ENCODE data around the gene RTKN2. TPM values are rescaled to one million over a fixed set of nuclear protein-coding genes. Genes with fewer than 3 reads are reported as not detected.

The RTKN2 gene
- total and polyA plus RNA-seq, 4 donors: 0.05 to 0.93 (median 0.17) TPM; not detected in 1

DNA sequence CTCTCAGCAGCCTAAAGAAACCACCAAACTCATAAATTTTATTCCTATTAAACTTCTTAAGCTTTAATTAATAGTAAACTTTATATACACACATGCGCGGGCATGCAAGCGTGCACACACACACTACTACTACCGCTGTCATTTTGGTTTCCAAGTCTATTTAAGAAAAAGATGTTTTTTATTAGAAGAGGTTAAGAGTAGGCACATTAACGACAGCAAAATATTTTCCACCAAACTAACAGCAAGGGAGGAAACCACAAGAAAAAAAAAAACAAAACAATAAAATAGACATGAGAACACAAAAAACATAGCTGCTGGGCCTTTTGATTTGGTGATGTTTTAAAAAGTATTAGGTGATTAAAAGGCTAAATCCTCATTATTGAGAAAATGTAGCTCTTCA is 28.6 kb downstream of the RTKN2 start (continued):
- TF ChIP-seq, protein P1, sequence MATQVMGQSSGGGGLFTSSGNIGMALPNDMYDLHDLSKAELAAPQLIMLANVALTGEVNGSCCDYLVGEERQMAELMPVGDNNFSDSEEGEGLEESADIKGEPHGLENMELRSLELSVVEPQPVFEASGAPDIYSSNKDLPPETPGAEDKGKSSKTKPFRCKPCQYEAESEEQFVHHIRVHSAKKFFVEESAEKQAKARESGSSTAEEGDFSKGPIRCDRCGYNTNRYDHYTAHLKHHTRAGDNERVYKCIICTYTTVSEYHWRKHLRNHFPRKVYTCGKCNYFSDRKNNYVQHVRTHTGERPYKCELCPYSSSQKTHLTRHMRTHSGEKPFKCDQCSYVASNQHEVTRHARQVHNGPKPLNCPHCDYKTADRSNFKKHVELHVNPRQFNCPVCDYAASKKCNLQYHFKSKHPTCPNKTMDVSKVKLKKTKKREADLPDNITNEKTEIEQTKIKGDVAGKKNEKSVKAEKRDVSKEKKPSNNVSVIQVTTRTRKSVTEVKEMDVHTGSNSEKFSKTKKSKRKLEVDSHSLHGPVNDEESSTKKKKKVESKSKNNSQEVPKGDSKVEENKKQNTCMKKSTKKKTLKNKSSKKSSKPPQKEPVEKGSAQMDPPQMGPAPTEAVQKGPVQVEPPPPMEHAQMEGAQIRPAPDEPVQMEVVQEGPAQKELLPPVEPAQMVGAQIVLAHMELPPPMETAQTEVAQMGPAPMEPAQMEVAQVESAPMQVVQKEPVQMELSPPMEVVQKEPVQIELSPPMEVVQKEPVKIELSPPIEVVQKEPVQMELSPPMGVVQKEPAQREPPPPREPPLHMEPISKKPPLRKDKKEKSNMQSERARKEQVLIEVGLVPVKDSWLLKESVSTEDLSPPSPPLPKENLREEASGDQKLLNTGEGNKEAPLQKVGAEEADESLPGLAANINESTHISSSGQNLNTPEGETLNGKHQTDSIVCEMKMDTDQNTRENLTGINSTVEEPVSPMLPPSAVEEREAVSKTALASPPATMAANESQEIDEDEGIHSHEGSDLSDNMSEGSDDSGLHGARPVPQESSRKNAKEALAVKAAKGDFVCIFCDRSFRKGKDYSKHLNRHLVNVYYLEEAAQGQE (IDR thresholded peaks at IDR 0.05): no peak
- TF ChIP-seq EGR1 (IDR thresholded peaks at IDR 0.05; ENCODE audit: low read depth in 2 of 2) (no peak), JUND (IDR thresholded peaks at IDR 0.05) (no peak), RXRA (IDR thresholded peaks at IDR 0.05) (no peak), FOXA1 (IDR thresholded peaks at IDR 0.05) (no peak), SP1 (IDR thresholded peaks at IDR 0.05) (no peak), FOXA2 (IDR thresholded peaks at IDR 0.05) (no peak)
- TF ChIP-seq, protein P2, sequence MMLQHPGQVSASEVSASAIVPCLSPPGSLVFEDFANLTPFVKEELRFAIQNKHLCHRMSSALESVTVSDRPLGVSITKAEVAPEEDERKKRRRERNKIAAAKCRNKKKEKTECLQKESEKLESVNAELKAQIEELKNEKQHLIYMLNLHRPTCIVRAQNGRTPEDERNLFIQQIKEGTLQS (IDR thresholded peaks at IDR 0.05): no peak
- TF ChIP-seq, protein P3, sequence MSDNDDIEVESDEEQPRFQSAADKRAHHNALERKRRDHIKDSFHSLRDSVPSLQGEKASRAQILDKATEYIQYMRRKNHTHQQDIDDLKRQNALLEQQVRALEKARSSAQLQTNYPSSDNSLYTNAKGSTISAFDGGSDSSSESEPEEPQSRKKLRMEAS (IDR thresholded peaks at IDR 0.05): no peak

DNA sequence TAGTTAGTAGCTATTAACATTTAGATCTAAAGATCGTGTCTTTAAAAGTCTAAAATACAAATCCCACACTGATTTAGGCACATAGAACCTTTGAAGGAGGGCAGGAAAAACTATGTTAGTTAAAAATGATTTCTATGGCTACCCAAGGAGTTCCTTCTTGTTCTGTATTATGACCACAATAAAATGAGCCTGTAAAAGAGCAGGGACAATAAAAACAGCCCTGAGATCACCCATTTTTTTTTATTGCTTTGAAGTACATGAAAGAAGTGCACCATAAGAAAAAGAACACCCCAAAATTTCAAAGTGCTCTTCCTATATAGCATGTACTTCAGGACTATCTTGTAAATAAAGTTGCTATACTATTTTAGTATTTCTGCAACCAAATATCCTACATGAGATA is 29.8 kb downstream of the RTKN2 start:
- no peaks in the 10 kb centered on the region for H3K4me1 ChIP-seq (ENCODE audit: control insufficient read depth in 4 of 4, insufficient read depth in 4 of 4, low read length in 3 of 4)
- H3K9ac ChIP-seq (ENCODE audit: low read depth in 1 of 2, low read length in 2 of 2): no peak overlapping the region
- no peaks in the 10 kb centered on the region for H3K27me3 ChIP-seq (ENCODE audit: control insufficient read depth in 4 of 4, insufficient read depth in 4 of 4, low read length in 3 of 4)
- TF ChIP-seq, protein P4, sequence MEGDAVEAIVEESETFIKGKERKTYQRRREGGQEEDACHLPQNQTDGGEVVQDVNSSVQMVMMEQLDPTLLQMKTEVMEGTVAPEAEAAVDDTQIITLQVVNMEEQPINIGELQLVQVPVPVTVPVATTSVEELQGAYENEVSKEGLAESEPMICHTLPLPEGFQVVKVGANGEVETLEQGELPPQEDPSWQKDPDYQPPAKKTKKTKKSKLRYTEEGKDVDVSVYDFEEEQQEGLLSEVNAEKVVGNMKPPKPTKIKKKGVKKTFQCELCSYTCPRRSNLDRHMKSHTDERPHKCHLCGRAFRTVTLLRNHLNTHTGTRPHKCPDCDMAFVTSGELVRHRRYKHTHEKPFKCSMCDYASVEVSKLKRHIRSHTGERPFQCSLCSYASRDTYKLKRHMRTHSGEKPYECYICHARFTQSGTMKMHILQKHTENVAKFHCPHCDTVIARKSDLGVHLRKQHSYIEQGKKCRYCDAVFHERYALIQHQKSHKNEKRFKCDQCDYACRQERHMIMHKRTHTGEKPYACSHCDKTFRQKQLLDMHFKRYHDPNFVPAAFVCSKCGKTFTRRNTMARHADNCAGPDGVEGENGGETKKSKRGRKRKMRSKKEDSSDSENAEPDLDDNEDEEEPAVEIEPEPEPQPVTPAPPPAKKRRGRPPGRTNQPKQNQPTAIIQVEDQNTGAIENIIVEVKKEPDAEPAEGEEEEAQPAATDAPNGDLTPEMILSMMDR (IDR thresholded peaks at IDR 0.05; ENCODE audit: low read depth, low read length, missing input control): no peak
- TF ChIP-seq FOXA2 (IDR thresholded peaks at IDR 0.05) (no peak), YY1 (IDR thresholded peaks at IDR 0.05) (no peak), EGR1 (IDR thresholded peaks at IDR 0.05; ENCODE audit: low read depth in 2 of 2) (no peak)
- DNase-seq (ENCODE audit: low spot score): no peak
- 89% methylated on average over 1 of the region's 1 CpG for WGBS
- no peak overlapping the region for H3K27ac ChIP-seq (ENCODE audit: low read depth in 1 of 2, low read length in 2 of 2)
- no peaks in the 10 kb centered on the region for H3K36me3 ChIP-seq (ENCODE audit: control insufficient read depth in 4 of 4, insufficient read depth in 3 of 4, low read depth in 1 of 4, low read length in 3 of 4)
- no peak overlapping the region for H3K4me3 ChIP-seq (ENCODE audit: low read depth in 1 of 3, low read length in 3 of 3)
- no peaks in the 10 kb centered on the region for H3K9me3 ChIP-seq (ENCODE audit: control insufficient read depth in 4 of 4, low read length in 3 of 4)

DNA sequence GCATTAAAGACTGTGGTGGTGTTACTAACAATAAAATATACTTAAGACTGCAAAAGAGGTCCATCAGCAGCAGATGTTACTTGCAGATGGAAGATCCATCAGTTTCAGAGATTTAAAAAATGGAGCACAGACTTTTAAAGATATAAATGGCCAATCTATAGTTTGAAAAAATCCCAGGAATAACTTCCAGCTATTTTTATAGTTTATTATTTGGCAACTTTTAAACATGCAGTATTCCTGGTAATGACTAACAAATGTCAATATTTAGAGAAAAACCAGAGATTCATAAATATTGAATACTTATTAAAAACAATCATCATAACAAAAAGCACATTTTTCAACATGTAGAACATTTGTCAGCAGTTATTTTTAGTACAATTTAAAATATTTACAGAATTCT is 30.7 kb downstream of the RTKN2 start:
- no peak for DNase-seq (ENCODE audit: low spot score)
- Histone ChIP-seq H3K27me3 (ENCODE audit: control insufficient read depth in 4 of 4, insufficient read depth in 4 of 4, low read length in 3 of 4) (no peaks in the 10 kb centered on the region), H3K4me3 (ENCODE audit: low read depth in 1 of 3, low read length in 3 of 3) (no peak overlapping the region), H3K9me3 (ENCODE audit: control insufficient read depth in 4 of 4, low read length in 3 of 4) (no peaks in the 10 kb centered on the region), H3K36me3 (ENCODE audit: control insufficient read depth in 4 of 4, insufficient read depth in 3 of 4, low read depth in 1 of 4, low read length in 3 of 4) (no peaks in the 10 kb centered on the region), H3K27ac (ENCODE audit: low read depth in 1 of 2, low read length in 2 of 2) (no peak overlapping the region), H3K4me1 (ENCODE audit: control insufficient read depth in 4 of 4, insufficient read depth in 4 of 4, low read length in 3 of 4) (no peaks in the 10 kb centered on the region), H3K9ac (ENCODE audit: low read depth in 1 of 2, low read length in 2 of 2) (no peak overlapping the region)
- TF ChIP-seq HNF4A (conservative IDR thresholded peaks at IDR 0.05): no peak
- TF ChIP-seq EGR1 (IDR thresholded peaks at IDR 0.05; ENCODE audit: low read depth in 2 of 2): no peak
- TF ChIP-seq, protein P5, sequence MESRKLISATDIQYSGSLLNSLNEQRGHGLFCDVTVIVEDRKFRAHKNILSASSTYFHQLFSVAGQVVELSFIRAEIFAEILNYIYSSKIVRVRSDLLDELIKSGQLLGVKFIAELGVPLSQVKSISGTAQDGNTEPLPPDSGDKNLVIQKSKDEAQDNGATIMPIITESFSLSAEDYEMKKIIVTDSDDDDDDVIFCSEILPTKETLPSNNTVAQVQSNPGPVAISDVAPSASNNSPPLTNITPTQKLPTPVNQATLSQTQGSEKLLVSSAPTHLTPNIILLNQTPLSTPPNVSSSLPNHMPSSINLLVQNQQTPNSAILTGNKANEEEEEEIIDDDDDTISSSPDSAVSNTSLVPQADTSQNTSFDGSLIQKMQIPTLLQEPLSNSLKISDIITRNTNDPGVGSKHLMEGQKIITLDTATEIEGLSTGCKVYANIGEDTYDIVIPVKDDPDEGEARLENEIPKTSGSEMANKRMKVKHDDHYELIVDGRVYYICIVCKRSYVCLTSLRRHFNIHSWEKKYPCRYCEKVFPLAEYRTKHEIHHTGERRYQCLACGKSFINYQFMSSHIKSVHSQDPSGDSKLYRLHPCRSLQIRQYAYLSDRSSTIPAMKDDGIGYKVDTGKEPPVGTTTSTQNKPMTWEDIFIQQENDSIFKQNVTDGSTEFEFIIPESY (IDR thresholded peaks at IDR 0.05): no peak
- TF ChIP-seq JUND (IDR thresholded peaks at IDR 0.05): no peak
- TF ChIP-seq, protein P1 (IDR thresholded peaks at IDR 0.05): no peak
- no peak for TF ChIP-seq FOXA2 (IDR thresholded peaks at IDR 0.05)

All from liver (tissue), 9 donors.